Smooth muscle cell (in vitro differentiated cells): ENCODE results near the gene PMPCA. TPM values are rescaled to one million over a fixed set of nuclear protein-coding genes. Genes with fewer than 3 reads are reported as not detected.

Experiments
- DNase-seq: peaks from one replicate; lab custom pipeline; 2025; ENCODE audit not compliant: unreplicated experiment; lab: John Stamatoyannopoulos, UW
- H2AFZ ChIP-seq: fragments of 200-600 bp; sonication (generic); 2 replicates; pipeline ENCODE4 v1.6.0; 2016; ENCODE audit warnings: antibody characterized with exemption, low read depth, mild to moderate bottlenecking
- H3F3A ChIP-seq: fragments of 200-600 bp; sonication (generic); 2 replicates; pipeline ENCODE4 v1.6.0; 2017; ENCODE audit warnings: antibody characterized with exemption, low read depth
- H3K27ac ChIP-seq: fragments of 200-600 bp; sonication (generic); 2 replicates; pipeline ENCODE4 v1.5.1; 2016; ENCODE audit warnings: low read depth, mild to moderate bottlenecking
- H3K27me3 ChIP-seq: fragments of 200-600 bp; sonication (generic); 2 replicates; pipeline ENCODE4 v1.6.1; 2016; ENCODE audit warnings: low read depth, mild to moderate bottlenecking
- H3K36me3 ChIP-seq: fragments of 200-600 bp; sonication (generic); 2 replicates; pipeline ENCODE4 v1.5.1; 2016; ENCODE audit warnings: low read depth
- H3K4me1 ChIP-seq: fragments of 200-600 bp; sonication (generic); 2 replicates; pipeline ENCODE4 v1.5.1; 2016; ENCODE audit warnings: low read depth
- H3K4me2 ChIP-seq: fragments of 200-600 bp; sonication (generic); 2 replicates; pipeline ENCODE4 v1.6.0; 2016; ENCODE audit warnings: mild to moderate bottlenecking
- H3K4me3 ChIP-seq: fragments of 200-600 bp; sonication (generic); 2 replicates; pipeline ENCODE4 v1.5.1; 2016; ENCODE audit warnings: mild to moderate bottlenecking
- H3K79me2 ChIP-seq: fragments of 200-600 bp; sonication (generic); 2 replicates; pipeline ENCODE4 v1.6.0; 2016; ENCODE audit warnings: low read depth, mild to moderate bottlenecking
- H3K9ac ChIP-seq: fragments of 200-600 bp; sonication (generic); 2 replicates; pipeline ENCODE4 v1.6.0; 2016; ENCODE audit warnings: low read depth
- H3K9me3 ChIP-seq: fragments of 200-600 bp; sonication (generic); replicated peaks from 2 replicates; pipeline ENCODE4 v1.5.1; 2016; ENCODE audit warnings: low read depth
- H4K20me1 ChIP-seq: fragments of 200-600 bp; sonication (generic); 2 replicates; pipeline ENCODE4 v1.6.0; 2016; ENCODE audit warnings: low read depth
- CTCF ChIP-seq: fragments of 200-600 bp; sonication (generic); IDR thresholded peaks from 2 replicates; pipeline ENCODE4 v1.5.1; 2017; ENCODE audit warnings: borderline replicate concordance, mild to moderate bottlenecking, antibody characterized with exemption; ENCODE audit not compliant: insufficient read depth, poor library complexity, severe bottlenecking
- WGBS: methylation state at CpG from one replicate; pipeline ENCODE4 v1.1.7; 2016; ENCODE audit warnings: low lambda C conversion rate; 5-methylcytosine and 5-hydroxymethylcytosine counted together
- polyA plus RNA-seq: library from polyadenylated mRNA; unstranded; fragments of >200 nt; fragmentation: Nextera tagmentation; extraction: Ambion mirVana; gene quantifications from 2 replicates; pipeline ENCODE4 v1.2.1, GENCODE V29; 2016
- total RNA-seq: library from RNA; depleted of rRNA; stranded (reverse); fragments of >200 nt; gene quantifications from 2 replicates; pipeline ENCODE4 v1.2.3, GENCODE V29; 2014

The PMPCA gene
- total and polyA plus RNA-seq, 2 experiments from 2014 or later, result 39.8 to 73.0 TPM

GRCh38 chr9:136370687-136371532 is 39.5 kb upstream of the PMPCA start:
- H3K36me3 ChIP-seq, result no peaks in the 10 kb centered on the region
- peaks cover 12% of the 10 kb centered on the region for H3K4me1 ChIP-seq
- no peak for DNase-seq
- H3K27ac ChIP-seq, result no peak overlapping the region
- H3K79me2 ChIP-seq, result no peaks in the 10 kb centered on the region
- H4K20me1 ChIP-seq, result no peaks in the 10 kb centered on the region
- H3K4me2 ChIP-seq, result no peak overlapping the region
- H3K9me3 ChIP-seq, result no peaks in the 10 kb centered on the region
- no peak overlapping the region for H2AFZ ChIP-seq
- H3K4me3 ChIP-seq, result no peak overlapping the region
- no peaks in the 10 kb centered on the region for H3F3A ChIP-seq
- TF ChIP-seq CTCF, result no peak
- 95% methylated on average over 30 of the region's 54 CpGs for WGBS
- H3K27me3 ChIP-seq, result no peaks in the 10 kb centered on the region
- no peak overlapping the region for H3K9ac ChIP-seq

- Histone ChIP-seq H3K4me3 (no peak overlapping the region), H3K4me2 (no peak overlapping the region), H3F3A (no peaks in the 10 kb centered on the region), H3K36me3 (no peaks in the 10 kb centered on the region), H3K9me3 (no peaks in the 10 kb centered on the region), H3K79me2 (no peaks in the 10 kb centered on the region), H3K9ac (no peak overlapping the region), H3K27ac (no peak overlapping the region), H4K20me1 (no peaks in the 10 kb centered on the region), H3K4me1 (peaks cover 12% of the 10 kb centered on the region), H3K27me3 (no peaks in the 10 kb centered on the region), H2AFZ (no peak overlapping the region)
- TF ChIP-seq CTCF, result no peak
- DNase-seq, result no peak
- 97% methylated on average over 10 of the region's 13 CpGs for WGBS
These were observed 39.0 kb upstream of the PMPCA start for GRCh38 chr9:136371533-136371880.

GRCh38 chr9:136372006-136372405 is 38.5 kb upstream of the PMPCA start:
- no peaks in the 10 kb centered on the region for H3K27me3 ChIP-seq
- H3F3A ChIP-seq, result no peaks in the 10 kb centered on the region
- H3K4me2 ChIP-seq, result peak overlapping the region; percentile 60
- no peaks in the 10 kb centered on the region for H3K9me3 ChIP-seq
- H3K36me3 ChIP-seq, result no peaks in the 10 kb centered on the region
- H3K4me3 ChIP-seq, result no peak overlapping the region
- H3K9ac ChIP-seq, result no peak overlapping the region
- H2AFZ ChIP-seq, result no peak overlapping the region
- no peak for TF ChIP-seq CTCF
- no peak overlapping the region for H3K27ac ChIP-seq
- peaks cover 12% of the 10 kb centered on the region for H3K4me1 ChIP-seq
- H3K79me2 ChIP-seq, result no peaks in the 10 kb centered on the region
- 96% methylated on average over 21 of the region's 21 CpGs for WGBS
- no peaks in the 10 kb centered on the region for H4K20me1 ChIP-seq
- DNase-seq, result no peak
